ENCODE results near the gene GPBP1.

DNA sequence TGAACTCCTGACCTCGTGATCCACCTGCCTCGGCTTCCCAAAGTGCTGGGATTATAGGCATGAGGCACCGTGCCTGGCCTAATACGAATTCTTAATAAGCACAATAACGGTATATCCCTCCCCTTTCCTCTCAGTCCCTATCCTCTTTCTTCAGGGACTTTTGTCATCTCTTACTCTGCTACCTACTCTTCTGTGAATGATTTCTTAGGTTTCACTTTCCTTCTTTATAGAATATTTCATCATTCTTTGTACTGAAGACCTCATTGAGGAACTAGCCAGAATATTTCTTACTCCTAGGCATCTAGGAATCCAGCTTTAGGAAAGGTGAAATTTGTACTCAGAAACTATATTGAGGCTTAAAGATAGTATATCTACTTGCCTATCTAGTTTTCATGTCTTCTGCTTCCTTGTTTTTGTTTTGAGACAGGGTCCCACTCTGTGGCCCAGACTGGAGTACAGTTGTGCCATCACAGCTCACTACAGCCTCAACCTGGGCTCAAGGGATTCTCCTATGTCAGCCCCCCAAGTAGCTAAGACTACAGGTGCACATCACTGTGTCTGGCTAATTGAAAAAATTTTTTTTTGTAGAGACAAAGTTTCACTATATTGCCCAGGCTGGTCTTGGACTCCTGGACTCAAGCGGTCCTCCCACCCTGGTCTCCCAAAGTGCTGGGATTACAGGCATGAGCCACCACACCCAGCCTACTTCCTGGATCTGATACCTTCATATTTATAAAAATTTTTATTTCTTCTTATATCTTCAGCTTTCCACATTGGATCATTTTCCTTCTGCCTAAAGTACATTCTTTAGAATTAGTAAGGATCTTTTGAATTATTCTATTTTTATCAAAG is 69.7 kb downstream of the GPBP1 start:
- TF ChIP-seq POLR2A (IDR thresholded peaks at IDR 0.05; ENCODE audit: low read length) (no peak), GATA1 (IDR thresholded peaks at IDR 0.05; ENCODE audit: low read depth, low read length) (no peak)

Measured in erythroblast (primary cell).